ENCODE results near the gene TET2.

Gene TET2

GRCh38 chr4:105305019-105305836 lies 158.6 kb downstream of the TET2 start:
- DNase-seq = no peak

- no peak for DNase-seq
These were observed 159.6 kb downstream of the TET2 start for GRCh38 chr4:105306158-105306781.

GRCh38 chr4:105306820-105307219 lies 160.1 kb downstream of the TET2 start:
- no peak for DNase-seq

- DNase-seq = no peak
These were observed 171.8 kb downstream of the TET2 start for GRCh38 chr4:105318486-105318885.

- DNase-seq = no peak
These were observed 180.5 kb downstream of the TET2 start for GRCh38 chr4:105327222-105327621.

GRCh38 chr4:105327956-105328355 lies 181.3 kb downstream of the TET2 start:
- no peak for DNase-seq

- no peak for DNase-seq
These were observed 182.4 kb downstream of the TET2 start for GRCh38 chr4:105329081-105329480.
